HEK293 (cell line): ENCODE measurements around the gene ABHD14A.

Source experiments
- CTCF ChIP-seq: fragments of 450-650 bp; formaldehyde crosslinking; IDR thresholded peaks from 2 replicates; pipeline ENCODE4 v1.5.1; 2016; ENCODE audit warnings: missing biosample characterization, missing genetic modification characterization
- HOXC10 ChIP-seq: sonication (generic); formaldehyde crosslinking; IDR thresholded peaks from 2 replicates; pipeline ENCODE4 v1.8.1; 2023; ENCODE audit warnings: mild to moderate bottlenecking, missing genetic modification reagents
- PATZ1 ChIP-seq: fragments of 450-650 bp; formaldehyde crosslinking; IDR thresholded peaks from 2 replicates; pipeline ENCODE4 v1.5.1; 2016; ENCODE audit warnings: missing biosample characterization, missing genetic modification characterization
- PBX3 ChIP-seq: sonication (generic); formaldehyde crosslinking; IDR thresholded peaks from 2 replicates; pipeline ENCODE4 v1.8.1; 2022; ENCODE audit warnings: mild to moderate bottlenecking, moderate library complexity, missing genetic modification reagents
- ZNF518A ChIP-seq: fragments of 450-650 bp; formaldehyde crosslinking; conservative IDR thresholded peaks from 2 replicates; pipeline ENCODE4 v1.5.1; 2016; ENCODE audit warnings: low read depth, missing biosample characterization, missing genetic modification characterization
- ZNF76 ChIP-seq: fragments of 450-650 bp; formaldehyde crosslinking; IDR thresholded peaks from 2 replicates; pipeline ENCODE4; 2016; ENCODE audit warnings: low read depth, missing biosample characterization, missing genetic modification characterization, borderline replicate concordance

GRCh38 chr3:51968170-51968775, 6.6 kb upstream of the ABHD14A start:
- no peak for TF ChIP-seq CTCF (tag by site-specific recombination)
- no peak for TF ChIP-seq PBX3 (CRISPR knock-in tag)
- 0 out of 2 replicates have a peak, but pooled peaks have one; percentile 54 for TF ChIP-seq PATZ1
- no peak for TF ChIP-seq ZNF518A (tag by site-specific recombination)
- TF ChIP-seq ZNF76 (tag by site-specific recombination) = no peak
- TF ChIP-seq HOXC10 (CRISPR knock-in tag) = no peak
